WERI-Rb-1 (cell line): Measurements from ENCODE around the gene TCTN1.
A peak's percentile ranks its signal among the peaks of the same experiment; 100 is the strongest.
"Not testable (repeated sequence)": the region's sequence is repeated elsewhere in the genome, so short reads cannot be mapped to it uniquely, and the experiment has no call there.

Experiments used
- DNase-seq: peaks from one replicate; pipeline ENCODE4 v3.0.0-alpha.2; 2020
- H3K27ac ChIP-seq: fragments of 250-450 bp; sonication (Bioruptor Pico); 2 replicates; pipeline ENCODE4 v1.5.1; 2020; ENCODE audit warnings: mild to moderate bottlenecking, moderate library complexity
- H3K27me3 ChIP-seq: fragments of 250-450 bp; sonication (Bioruptor Pico); 2 replicates; pipeline ENCODE4 v1.5.1; 2021; ENCODE audit warnings: mild to moderate bottlenecking, low read depth, moderate library complexity; ENCODE audit not compliant: insufficient read depth, severe bottlenecking
- H3K36me3 ChIP-seq: fragments of 250-450 bp; sonication (Bioruptor Pico); 2 replicates; pipeline ENCODE4 v1.5.1; 2020; ENCODE audit warnings: mild to moderate bottlenecking, moderate library complexity
- H3K4me3 ChIP-seq: 2 replicates; pipeline ENCODE4 v1.5.1; 2011; ENCODE audit warnings: low read depth, mild to moderate bottlenecking, control low read depth, low read length
- H3K9me3 ChIP-seq: fragments of 250-450 bp; sonication (Bioruptor Pico); 2 replicates; pipeline ENCODE4 v1.5.1; 2021; ENCODE audit warnings: mild to moderate bottlenecking, moderate library complexity; ENCODE audit not compliant: severe bottlenecking
- TF ChIP-seq, protein P1 (sequence below): IDR thresholded peaks from 2 replicates; pipeline ENCODE4 v1.5.1; 2011; ENCODE audit warnings: low read depth, mild to moderate bottlenecking, control low read depth, inconsistent platforms, low read length

The TCTN1 gene

DNA sequence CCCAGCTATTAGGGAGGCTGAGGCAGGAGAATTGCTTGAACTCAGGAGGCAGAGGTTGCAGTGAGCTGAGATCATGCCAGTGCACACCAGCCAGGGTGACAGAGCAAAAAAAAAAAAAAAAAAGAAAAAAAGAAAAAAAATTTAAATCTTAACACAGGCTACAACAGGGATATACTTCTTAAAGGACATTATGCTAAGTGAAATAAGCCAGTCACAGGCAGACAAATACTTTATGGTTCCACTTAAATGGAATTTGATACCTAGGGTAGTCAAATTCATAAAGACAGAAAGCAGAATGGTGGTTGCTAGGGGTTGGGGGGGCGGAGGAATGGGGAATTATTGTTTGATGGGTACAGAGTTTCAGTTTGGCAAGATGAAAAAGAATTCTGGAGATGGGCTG is 16.0 kb upstream of the TCTN1 start:
- no peak overlapping the region for H3K4me3 ChIP-seq
- no peaks in the 10 kb centered on the region for H3K36me3 ChIP-seq
- no peaks in the 10 kb centered on the region for H3K9me3 ChIP-seq
- no peak for DNase-seq
- TF ChIP-seq, protein P1, sequence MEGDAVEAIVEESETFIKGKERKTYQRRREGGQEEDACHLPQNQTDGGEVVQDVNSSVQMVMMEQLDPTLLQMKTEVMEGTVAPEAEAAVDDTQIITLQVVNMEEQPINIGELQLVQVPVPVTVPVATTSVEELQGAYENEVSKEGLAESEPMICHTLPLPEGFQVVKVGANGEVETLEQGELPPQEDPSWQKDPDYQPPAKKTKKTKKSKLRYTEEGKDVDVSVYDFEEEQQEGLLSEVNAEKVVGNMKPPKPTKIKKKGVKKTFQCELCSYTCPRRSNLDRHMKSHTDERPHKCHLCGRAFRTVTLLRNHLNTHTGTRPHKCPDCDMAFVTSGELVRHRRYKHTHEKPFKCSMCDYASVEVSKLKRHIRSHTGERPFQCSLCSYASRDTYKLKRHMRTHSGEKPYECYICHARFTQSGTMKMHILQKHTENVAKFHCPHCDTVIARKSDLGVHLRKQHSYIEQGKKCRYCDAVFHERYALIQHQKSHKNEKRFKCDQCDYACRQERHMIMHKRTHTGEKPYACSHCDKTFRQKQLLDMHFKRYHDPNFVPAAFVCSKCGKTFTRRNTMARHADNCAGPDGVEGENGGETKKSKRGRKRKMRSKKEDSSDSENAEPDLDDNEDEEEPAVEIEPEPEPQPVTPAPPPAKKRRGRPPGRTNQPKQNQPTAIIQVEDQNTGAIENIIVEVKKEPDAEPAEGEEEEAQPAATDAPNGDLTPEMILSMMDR: no peak
- H3K27ac ChIP-seq: no peak overlapping the region
- no peaks in the 10 kb centered on the region for H3K27me3 ChIP-seq

DNA sequence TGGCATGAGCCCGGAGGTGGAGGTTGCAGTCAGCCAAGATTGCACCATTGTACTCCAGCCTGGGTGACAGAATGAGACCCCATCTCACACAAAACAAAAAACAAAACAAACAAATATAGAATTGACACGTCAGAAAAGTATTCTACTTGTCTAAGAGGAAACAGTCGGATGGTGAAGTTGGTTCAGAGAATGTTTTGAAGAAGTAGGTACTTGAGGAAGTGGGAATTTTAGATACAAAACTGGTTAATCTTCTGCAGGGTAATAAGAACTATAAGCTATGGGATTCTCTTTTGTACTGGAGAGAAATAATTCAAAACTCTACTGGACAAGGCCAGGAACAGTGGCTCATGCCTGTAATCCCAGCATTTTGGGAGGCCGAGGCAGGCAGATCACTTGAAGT is 14.6 kb upstream of the TCTN1 start:
- TF ChIP-seq, protein P1: no peak
- DNase-seq: no peak

DNA sequence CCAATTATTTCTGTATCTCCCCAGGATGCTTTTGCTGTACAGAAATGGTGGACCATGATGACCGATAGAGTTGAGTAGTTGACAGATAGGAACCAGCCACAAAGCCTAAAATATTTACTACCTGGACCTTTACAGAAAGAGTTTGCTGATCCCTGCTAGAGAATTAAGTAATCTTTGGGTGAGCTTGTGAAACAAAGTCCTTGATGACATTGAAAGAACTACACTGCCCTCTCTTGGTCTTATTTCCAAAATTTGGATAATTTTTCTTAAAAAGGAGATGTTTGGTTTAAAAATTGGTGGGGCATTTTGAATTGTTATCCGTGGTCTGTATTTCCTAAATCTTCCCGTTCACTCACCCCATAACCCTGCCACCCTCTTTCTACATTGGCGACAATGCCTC is 13.7 kb upstream of the TCTN1 start:
- Histone ChIP-seq H3K27ac (no peak overlapping the region), H3K9me3 (no peaks in the 10 kb centered on the region), H3K4me3 (no peak overlapping the region), H3K27me3 (no peaks in the 10 kb centered on the region), H3K36me3 (no peaks in the 10 kb centered on the region)
- TF ChIP-seq, protein P1: no peak
- DNase-seq: no peak

More for the DNA sequence above, 14.6 kb upstream of the TCTN1 start:
- Histone ChIP-seq H3K36me3 (no peaks in the 10 kb centered on the region), H3K27ac (no peak overlapping the region), H3K27me3 (no peaks in the 10 kb centered on the region), H3K4me3 (no peak overlapping the region), H3K9me3 (no peaks in the 10 kb centered on the region)

DNA sequence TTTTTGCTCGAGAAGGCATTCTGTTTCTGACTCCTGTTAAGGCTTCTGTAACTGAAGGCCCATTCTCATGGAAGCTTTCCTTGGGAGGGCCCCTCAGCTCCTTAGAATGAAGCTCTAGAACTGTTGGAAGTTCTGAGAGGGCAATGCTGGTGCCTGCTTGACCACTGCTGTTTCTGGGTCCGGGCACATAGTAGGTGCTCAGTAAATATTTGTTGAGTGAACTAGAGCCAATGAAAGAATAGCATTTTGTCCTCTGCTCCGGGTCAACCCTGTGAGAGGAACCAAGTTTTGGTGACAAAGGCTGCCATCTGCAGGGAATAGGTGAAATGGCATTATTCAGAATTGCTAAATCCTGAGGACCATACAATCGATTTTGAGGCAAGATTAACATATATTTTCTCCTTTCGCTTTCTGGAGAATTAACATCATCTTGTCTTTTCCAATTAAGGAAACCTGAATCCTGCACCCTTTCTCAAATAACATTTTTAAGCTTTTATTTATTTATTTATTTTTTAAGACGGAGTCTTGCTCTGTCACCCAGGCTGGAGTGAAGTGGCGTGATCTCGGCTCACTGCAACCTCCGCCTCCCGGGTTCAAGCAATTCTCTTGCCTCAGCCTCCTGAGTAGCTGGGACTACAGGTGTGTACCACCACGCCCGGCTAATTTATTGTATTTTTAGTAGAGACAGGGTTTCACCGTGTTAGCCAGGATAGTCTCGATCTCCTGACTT is 11.7 kb upstream of the TCTN1 start:
- not testable (repeated sequence) for H3K4me3 ChIP-seq, H3K36me3 ChIP-seq, H3K9me3 ChIP-seq, H3K27ac ChIP-seq, H3K27me3 ChIP-seq
- TF ChIP-seq, protein P1: peak; percentile 64
- DNase-seq: peak; percentile 42

DNA sequence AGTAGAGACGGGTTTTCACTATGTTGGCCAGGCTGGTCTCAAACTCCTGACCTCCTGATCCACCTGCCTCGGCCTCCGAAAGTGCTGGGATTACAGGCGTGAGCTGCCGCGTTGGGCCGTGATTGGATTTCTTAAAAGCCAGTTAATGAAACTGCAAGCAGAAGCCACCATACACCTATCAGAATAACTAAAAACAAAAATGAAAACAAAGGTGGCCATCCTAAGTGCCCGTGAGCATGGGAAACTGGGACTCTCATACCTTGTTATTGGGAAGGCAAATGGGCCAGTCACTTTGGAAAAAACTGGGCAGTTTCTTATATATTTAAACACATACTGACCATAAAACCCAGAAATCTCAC is 7.7 kb upstream of the TCTN1 start:
- H3K27me3 ChIP-seq: no peaks in the 10 kb centered on the region
- H3K9me3 ChIP-seq: no peaks in the 10 kb centered on the region
- no peak overlapping the region for H3K4me3 ChIP-seq
- TF ChIP-seq, protein P1: no peak
- no peaks in the 10 kb centered on the region for H3K36me3 ChIP-seq
- DNase-seq: no peak
- no peak overlapping the region for H3K27ac ChIP-seq
